Trophoblast cell (in vitro differentiated cells and primary cell): ENCODE measurements around the gene ATOSA.

Experiments used
- DNase-seq, 2 donors: peaks; one replicate each; pipeline ENCODE4 v3.0.0-alpha.2; 2016
- H2AFZ ChIP-seq: 2 replicates; pipeline ENCODE4 v1.6.1; 2013; ENCODE audit warnings: low read length, moderate library complexity, mild to moderate bottlenecking; ENCODE audit not compliant: insufficient read depth, poor library complexity
- H2AK5ac ChIP-seq: 2 replicates; pipeline ENCODE4 v1.6.1; 2013; ENCODE audit warnings: mild to moderate bottlenecking, low read length
- H2BK120ac ChIP-seq: 2 replicates; pipeline ENCODE4 v1.6.1; 2013; ENCODE audit warnings: low read length, mild to moderate bottlenecking, moderate library complexity; ENCODE audit not compliant: insufficient read depth, poor library complexity
- H2BK12ac ChIP-seq: 2 replicates; pipeline ENCODE4 v1.6.1; 2013; ENCODE audit warnings: mild to moderate bottlenecking, low read length, moderate library complexity
- H2BK5ac ChIP-seq: 2 replicates; pipeline ENCODE4 v1.6.1; 2013; ENCODE audit warnings: low read length, low read depth, moderate library complexity, mild to moderate bottlenecking; ENCODE audit not compliant: poor library complexity
- H3K14ac ChIP-seq: 2 replicates; pipeline ENCODE4 v1.6.1; 2013; ENCODE audit warnings: mild to moderate bottlenecking, low read length
- H3K18ac ChIP-seq: 2 replicates; pipeline ENCODE4 v1.6.1; 2013; ENCODE audit warnings: mild to moderate bottlenecking, low read length
- H3K23ac ChIP-seq: 2 replicates; pipeline ENCODE4 v1.6.1; 2013; ENCODE audit warnings: low read length
- H3K27ac ChIP-seq: 2 replicates; pipeline ENCODE4 v1.5.1; 2013; ENCODE audit warnings: low read depth, mild to moderate bottlenecking, inconsistent platforms, low read length, moderate library complexity
- H3K27me3 ChIP-seq: 2 replicates; pipeline ENCODE4 v1.6.1; 2013; ENCODE audit warnings: inconsistent platforms, mild to moderate bottlenecking, low read length, moderate library complexity; ENCODE audit not compliant: insufficient read depth
- H3K36me3 ChIP-seq, 2 experiments: 1 replicate in 1 of 2; 2 replicates in 1 of 2; pipeline ENCODE4 v1.6.1; 2013; ENCODE audit warnings: low read length in 2 of 2, mild to moderate bottlenecking in 2 of 2, moderate library complexity in 1 of 2; ENCODE audit not compliant: insufficient read depth in 2 of 2, control insufficient read depth in 1 of 2
- H3K4ac ChIP-seq: 2 replicates; pipeline ENCODE4 v1.6.1; 2013; ENCODE audit warnings: low read depth, mild to moderate bottlenecking, low read length, moderate library complexity
- H3K4me1 ChIP-seq, 2 experiments: 1 replicate in 1 of 2; 2 replicates in 1 of 2; pipeline ENCODE4 v1.6.1; 2013; ENCODE audit warnings: low read length in 2 of 2, mild to moderate bottlenecking in 2 of 2, moderate library complexity in 1 of 2; ENCODE audit not compliant: insufficient read depth in 2 of 2, control insufficient read depth in 1 of 2
- H3K4me2 ChIP-seq: 2 replicates; pipeline ENCODE4 v1.6.1; 2013; ENCODE audit warnings: inconsistent platforms, mild to moderate bottlenecking, low read length, moderate library complexity
- H3K4me3 ChIP-seq: 2 replicates; pipeline ENCODE4 v1.5.1; 2013; ENCODE audit warnings: mild to moderate bottlenecking, low read depth, low read length, inconsistent platforms
- H3K79me1 ChIP-seq: one replicate; pipeline ENCODE4 v1.6.1; 2013; ENCODE audit warnings: low read length
- H3K79me2 ChIP-seq: 2 replicates; pipeline ENCODE4 v1.6.1; 2013; ENCODE audit warnings: low read length, mild to moderate bottlenecking; ENCODE audit not compliant: control insufficient read depth, insufficient read depth, poor library complexity
- H3K9ac ChIP-seq: 2 replicates; pipeline ENCODE4 v1.6.1; 2013; ENCODE audit warnings: mild to moderate bottlenecking, low read length
- H3K9me3 ChIP-seq: 2 replicates; pipeline ENCODE4 v1.6.1; 2013; ENCODE audit warnings: low read depth, mild to moderate bottlenecking, control low read depth, inconsistent platforms, low read length; ENCODE audit not compliant: insufficient read depth
- H4K12ac ChIP-seq: 2 replicates; pipeline ENCODE4 v1.6.1; 2013; ENCODE audit warnings: low read depth, mild to moderate bottlenecking, low read length, moderate library complexity
- H4K8ac ChIP-seq: 2 replicates; pipeline ENCODE4 v1.6.1; 2013; ENCODE audit warnings: low read depth, mild to moderate bottlenecking, low read length, moderate library complexity
- H4K91ac ChIP-seq: one replicate; pipeline ENCODE4 v1.6.1; 2013; ENCODE audit warnings: low read depth, mild to moderate bottlenecking, low read length, moderate library complexity
- WGBS: extraction: QIAGEN DNeasy Blood & Tissue Kit; methylation state at CpG from one replicate; pipeline ENCODE4 v1.1.7; 2013; ENCODE audit warnings: missing lambda C conversion rate; ENCODE audit not compliant: insufficient read length, insufficient coverage; ENCODE audit errors: extremely low coverage; 5-methylcytosine and 5-hydroxymethylcytosine counted together

The ATOSA gene

DNA sequence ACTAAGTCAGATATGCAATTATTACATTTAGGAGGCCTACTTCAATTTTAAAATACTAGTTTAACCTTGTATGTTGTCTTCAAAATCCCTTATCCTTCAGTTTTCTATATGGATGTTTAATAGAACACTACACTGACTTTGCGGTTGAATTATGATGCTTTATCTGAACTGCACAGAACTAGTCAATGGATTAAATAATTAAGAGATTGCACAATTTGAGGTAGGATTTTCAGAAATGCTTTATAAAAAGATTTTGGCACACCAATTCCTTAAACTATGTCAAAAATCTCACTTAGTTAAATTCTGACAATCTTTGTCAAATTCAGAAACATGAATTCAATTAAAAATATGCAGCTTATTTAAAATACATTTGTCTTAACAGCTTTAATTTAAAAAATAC is 28.1 kb downstream of the ATOSA start:
- Histone ChIP-seq H4K12ac (no peak overlapping the region), H3K4me3 (no peak overlapping the region), H2AFZ (no peak overlapping the region), H3K27ac (no peak overlapping the region), H3K4me1 (no peaks in the 10 kb centered on the region), H2BK12ac (no peak overlapping the region), H2AK5ac (no peak overlapping the region), H3K14ac (no peak overlapping the region), H3K9ac (no peak overlapping the region), H3K36me3 (no peaks in the 10 kb centered on the region), H2BK120ac (no peak overlapping the region), H3K4ac (no peak overlapping the region), H3K27me3 (no peaks in the 10 kb centered on the region), H3K23ac (no peak overlapping the region), H3K79me2 (no peaks in the 10 kb centered on the region), H4K91ac (no peak overlapping the region), H3K4me2 (no peak overlapping the region), H2BK5ac (no peak overlapping the region), H3K9me3 (no peaks in the 10 kb centered on the region), H3K79me1 (no peaks in the 10 kb centered on the region), H3K18ac (no peak overlapping the region), H4K8ac (no peak overlapping the region)
- DNase-seq, result no peak
- WGBS, result no CpG with 5 or more reads among the region's 1 CpG

GRCh38 chr15:52649686-52650085 is 29.5 kb downstream of the ATOSA start:
- Histone ChIP-seq H4K8ac (no peak overlapping the region), H2BK12ac (no peak overlapping the region), H3K4me2 (no peak overlapping the region), H2BK120ac (no peak overlapping the region), H3K9ac (no peak overlapping the region), H4K91ac (no peak overlapping the region), H3K9me3 (no peaks in the 10 kb centered on the region), H3K4me3 (no peak overlapping the region), H3K27me3 (no peaks in the 10 kb centered on the region), H3K79me2 (no peaks in the 10 kb centered on the region), H3K23ac (no peak overlapping the region), H3K14ac (no peak overlapping the region), H3K18ac (no peak overlapping the region), H2BK5ac (no peak overlapping the region), H4K12ac (no peak overlapping the region), H3K4me1 (no peaks in the 10 kb centered on the region), H3K36me3 (peaks cover 0 to 3% of the 10 kb centered on the region in 2 experiments), H3K27ac (no peak overlapping the region), H2AK5ac (no peak overlapping the region), H3K79me1 (no peaks in the 10 kb centered on the region), H3K4ac (no peak overlapping the region), H2AFZ (no peak overlapping the region)
- no peak for DNase-seq

DNA sequence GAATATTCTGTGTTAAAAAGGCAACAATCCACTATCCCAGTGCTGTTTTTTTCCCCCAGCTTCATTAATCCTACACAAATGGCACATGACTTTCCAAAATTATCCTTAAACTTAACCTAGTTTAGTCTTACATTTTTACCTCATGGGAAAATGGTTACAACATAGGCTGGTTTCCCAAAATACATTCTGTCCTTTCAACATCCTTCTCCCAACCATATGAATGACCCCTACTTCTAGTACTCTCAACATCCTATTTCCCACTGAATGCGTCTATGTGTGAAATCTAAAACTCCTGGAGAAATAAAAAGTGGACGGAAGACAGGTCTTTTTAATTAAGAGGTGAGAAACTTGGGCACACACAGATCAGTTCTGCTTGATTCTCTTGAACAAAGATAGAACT is 33.3 kb downstream of the ATOSA start:
- H4K12ac ChIP-seq, result no peak overlapping the region
- H2AK5ac ChIP-seq, result no peak overlapping the region
- no peak overlapping the region for H3K23ac ChIP-seq
- no peak overlapping the region for H3K9ac ChIP-seq
- no peaks in the 10 kb centered on the region for H3K27me3 ChIP-seq
- H3K18ac ChIP-seq, result no peak overlapping the region
- H3K14ac ChIP-seq, result no peak overlapping the region
- no peak overlapping the region for H3K4ac ChIP-seq
- WGBS, result no CpG with 5 or more reads among the region's 2 CpGs
- H2AFZ ChIP-seq, result no peak overlapping the region
- H3K79me2 ChIP-seq, result no peaks in the 10 kb centered on the region
- H3K9me3 ChIP-seq, result no peaks in the 10 kb centered on the region
- no peak overlapping the region for H3K4me3 ChIP-seq
- no peak overlapping the region for H2BK12ac ChIP-seq
- H3K4me1 ChIP-seq, result no peaks in the 10 kb centered on the region
- no peak overlapping the region for H4K91ac ChIP-seq
- no peak overlapping the region for H3K4me2 ChIP-seq
- no peak overlapping the region for H4K8ac ChIP-seq
- no peak overlapping the region for H2BK5ac ChIP-seq
- peaks cover 0 to 3% of the 10 kb centered on the region in 2 experiments for H3K36me3 ChIP-seq
- no peaks in the 10 kb centered on the region for H3K79me1 ChIP-seq
- H3K27ac ChIP-seq, result no peak overlapping the region
- DNase-seq, result no peak
- no peak overlapping the region for H2BK120ac ChIP-seq

- no peak overlapping the region for H2BK120ac ChIP-seq
- no peak overlapping the region for H4K12ac ChIP-seq
- no peak overlapping the region for H3K23ac ChIP-seq
- H4K8ac ChIP-seq, result no peak overlapping the region
- DNase-seq, result no peak
- H2BK5ac ChIP-seq, result no peak overlapping the region
- no peak overlapping the region for H3K4ac ChIP-seq
- H4K91ac ChIP-seq, result no peak overlapping the region
- H3K9me3 ChIP-seq, result no peaks in the 10 kb centered on the region
- no peak overlapping the region for H3K14ac ChIP-seq
- no peaks in the 10 kb centered on the region for H3K27me3 ChIP-seq
- H2AK5ac ChIP-seq, result no peak overlapping the region
- no CpG with 5 or more reads among the region's 5 CpGs for WGBS
- H2BK12ac ChIP-seq, result no peak overlapping the region
- H3K4me3 ChIP-seq, result no peak overlapping the region
- no peak overlapping the region for H2AFZ ChIP-seq
- H3K36me3 ChIP-seq, result peaks cover 2 to 3% of the 10 kb centered on the region in 2 experiments
- H3K79me1 ChIP-seq, result no peaks in the 10 kb centered on the region
- H3K27ac ChIP-seq, result no peak overlapping the region
- no peak overlapping the region for H3K4me2 ChIP-seq
- no peaks in the 10 kb centered on the region for H3K4me1 ChIP-seq
- H3K18ac ChIP-seq, result no peak overlapping the region
- H3K79me2 ChIP-seq, result no peaks in the 10 kb centered on the region
- no peak overlapping the region for H3K9ac ChIP-seq
Observed at GRCh38 chr15:52642386-52643361, 36.5 kb downstream of the ATOSA start.
